NOMO-1 (cell line): ENCODE measurements around the gene HS3ST3B1.

Experiments
- DNase-seq, 2 experiments: peaks; one replicate each; lab custom pipeline; 2025; ENCODE audit not compliant: unreplicated experiment in 2 of 2; lab: John Stamatoyannopoulos, UW

The HS3ST3B1 gene

DNA sequence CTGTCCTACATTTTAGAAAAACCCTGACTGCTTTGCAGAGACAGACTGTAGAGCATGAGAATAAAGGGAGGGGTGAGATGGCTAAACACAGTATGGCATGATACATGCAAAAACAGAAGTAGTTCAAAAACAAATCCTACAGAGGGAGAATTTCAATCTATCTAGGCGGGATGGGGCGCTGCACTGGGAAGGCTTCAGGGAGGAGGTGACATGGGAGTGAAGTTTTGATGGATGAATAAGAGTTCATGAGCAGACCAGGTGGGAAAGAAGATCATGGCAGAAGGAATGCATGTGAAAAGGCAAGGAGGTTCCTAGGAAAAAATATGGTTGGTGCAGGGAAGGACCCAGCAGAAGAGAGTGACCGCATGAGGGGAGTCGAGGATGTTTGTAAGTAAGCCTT is 19.2 kb downstream of the HS3ST3B1 start:
- DNase-seq = no peak

- DNase-seq = no peak
Observed at GRCh38 chr17:14320734-14321475, 20.0 kb downstream of the HS3ST3B1 start.

GRCh38 chr17:14321476-14321949 is 20.6 kb downstream of the HS3ST3B1 start:
- no peak for DNase-seq

- DNase-seq = no peak
Observed at GRCh38 chr17:14321980-14322776, 21.3 kb downstream of the HS3ST3B1 start.

- no peak for DNase-seq
Observed at GRCh38 chr17:14323522-14323981, 22.7 kb downstream of the HS3ST3B1 start.

GRCh38 chr17:14325618-14326167 is 24.8 kb downstream of the HS3ST3B1 start:
- DNase-seq = no peak

- DNase-seq = no peak
Observed at GRCh38 chr17:14329900-14330491, 29.1 kb downstream of the HS3ST3B1 start.

- no peak for DNase-seq
Observed at GRCh38 chr17:14330492-14330962, 29.6 kb downstream of the HS3ST3B1 start.

- no peak for DNase-seq
Observed at GRCh38 chr17:14331225-14331981, 30.5 kb downstream of the HS3ST3B1 start.

DNA sequence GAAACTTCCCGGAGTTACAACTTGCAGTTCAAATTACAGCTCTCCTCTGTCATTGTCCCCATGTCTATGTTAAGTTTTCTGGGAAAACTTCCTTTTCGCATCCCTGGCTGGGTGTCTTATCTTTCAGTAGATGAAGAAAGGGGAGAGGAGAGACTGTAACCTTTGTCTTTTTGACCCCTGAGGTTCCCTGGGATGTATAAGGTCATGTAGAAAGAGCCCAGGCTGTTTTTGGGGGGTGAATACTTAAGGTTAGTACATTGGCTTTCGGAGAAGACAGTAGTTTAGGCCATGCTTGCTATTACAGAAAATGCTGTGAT is 31.1 kb downstream of the HS3ST3B1 start:
- no peak for DNase-seq

DNA sequence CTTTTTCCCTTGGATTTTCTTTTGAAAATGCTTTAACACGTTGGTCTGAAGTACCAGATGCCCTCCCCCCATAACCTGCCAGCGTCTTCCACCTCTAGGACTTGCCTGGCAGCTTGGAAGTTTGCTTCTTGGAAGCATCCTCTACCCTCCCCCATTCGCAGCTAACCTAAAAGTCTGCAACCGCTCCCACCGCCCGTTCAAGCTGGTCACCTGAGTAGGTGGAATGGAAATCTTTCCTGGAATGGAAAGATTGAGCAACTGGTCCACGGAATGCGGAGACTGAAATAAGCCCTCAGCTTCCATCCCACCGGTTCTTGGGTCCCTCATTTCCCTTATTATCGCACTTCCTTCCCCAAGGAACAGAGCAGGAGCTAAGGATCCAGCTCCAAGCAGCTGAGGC is 31.4 kb downstream of the HS3ST3B1 start:
- DNase-seq = no peak

DNA sequence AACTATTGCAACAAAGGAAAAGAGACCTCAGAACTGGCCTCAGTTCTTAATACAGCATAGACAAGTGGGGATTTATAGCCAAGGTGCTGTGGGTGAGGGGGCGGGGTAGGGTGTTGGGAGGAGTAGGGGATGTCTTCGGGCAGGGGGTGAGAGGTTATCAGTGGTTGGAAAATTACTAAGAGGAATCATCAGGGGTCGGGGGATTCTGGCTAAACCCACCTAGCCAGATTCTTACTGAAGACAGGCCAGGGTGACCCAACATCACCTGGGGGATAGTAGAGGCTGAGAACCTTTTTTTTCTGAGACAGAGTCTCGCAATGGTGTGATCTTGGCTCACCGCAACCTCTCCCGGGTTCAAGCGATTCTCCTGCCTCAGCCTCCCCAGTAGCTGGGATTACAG is 32.6 kb downstream of the HS3ST3B1 start:
- DNase-seq = no peak

GRCh38 chr17:14334276-14334840 is 33.5 kb downstream of the HS3ST3B1 start:
- peak in 1 of 2 experiments; percentile 12 for DNase-seq

DNA sequence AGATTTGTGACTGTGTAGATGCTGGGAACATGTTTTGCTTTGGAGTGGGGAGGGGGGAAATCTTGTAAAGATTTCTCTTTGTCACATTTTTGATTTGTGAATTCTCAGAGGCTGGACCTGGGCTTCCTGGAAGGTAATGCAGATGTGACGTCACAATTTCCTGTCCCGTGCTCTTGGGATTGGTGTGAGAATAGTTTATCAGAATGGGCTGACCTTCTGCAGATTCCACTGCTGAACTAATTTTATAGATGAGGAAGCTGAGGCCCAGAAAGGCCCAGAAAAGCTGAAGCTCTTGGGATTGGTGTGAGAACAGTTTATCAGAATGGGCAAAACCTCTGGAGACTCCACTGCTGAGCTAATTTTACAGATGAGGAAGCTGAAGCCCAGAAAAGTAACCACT is 34.0 kb downstream of the HS3ST3B1 start:
- no peak for DNase-seq

DNA sequence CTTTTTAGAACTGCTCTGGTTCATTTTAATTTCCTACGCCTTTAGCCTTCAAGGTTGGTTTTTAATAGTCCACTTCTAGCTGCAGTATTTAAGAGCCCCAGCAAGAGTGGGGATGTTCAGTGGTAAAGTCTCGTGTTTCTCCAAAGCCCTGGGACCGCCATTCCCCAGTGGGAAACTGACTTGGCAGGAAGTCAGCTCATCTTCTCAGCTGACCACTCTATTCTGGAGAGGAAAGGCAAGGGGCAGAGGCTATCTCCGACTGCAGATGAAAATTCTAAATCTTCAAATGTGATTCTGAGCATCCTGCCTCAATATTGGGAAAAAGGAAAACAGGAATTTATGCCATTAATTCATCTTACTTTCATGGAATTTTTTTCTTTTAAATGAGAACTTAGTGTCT is 35.5 kb downstream of the HS3ST3B1 start:
- no peak for DNase-seq

- no peak for DNase-seq
Observed at GRCh38 chr17:14337596-14338079, 36.8 kb downstream of the HS3ST3B1 start.

DNA sequence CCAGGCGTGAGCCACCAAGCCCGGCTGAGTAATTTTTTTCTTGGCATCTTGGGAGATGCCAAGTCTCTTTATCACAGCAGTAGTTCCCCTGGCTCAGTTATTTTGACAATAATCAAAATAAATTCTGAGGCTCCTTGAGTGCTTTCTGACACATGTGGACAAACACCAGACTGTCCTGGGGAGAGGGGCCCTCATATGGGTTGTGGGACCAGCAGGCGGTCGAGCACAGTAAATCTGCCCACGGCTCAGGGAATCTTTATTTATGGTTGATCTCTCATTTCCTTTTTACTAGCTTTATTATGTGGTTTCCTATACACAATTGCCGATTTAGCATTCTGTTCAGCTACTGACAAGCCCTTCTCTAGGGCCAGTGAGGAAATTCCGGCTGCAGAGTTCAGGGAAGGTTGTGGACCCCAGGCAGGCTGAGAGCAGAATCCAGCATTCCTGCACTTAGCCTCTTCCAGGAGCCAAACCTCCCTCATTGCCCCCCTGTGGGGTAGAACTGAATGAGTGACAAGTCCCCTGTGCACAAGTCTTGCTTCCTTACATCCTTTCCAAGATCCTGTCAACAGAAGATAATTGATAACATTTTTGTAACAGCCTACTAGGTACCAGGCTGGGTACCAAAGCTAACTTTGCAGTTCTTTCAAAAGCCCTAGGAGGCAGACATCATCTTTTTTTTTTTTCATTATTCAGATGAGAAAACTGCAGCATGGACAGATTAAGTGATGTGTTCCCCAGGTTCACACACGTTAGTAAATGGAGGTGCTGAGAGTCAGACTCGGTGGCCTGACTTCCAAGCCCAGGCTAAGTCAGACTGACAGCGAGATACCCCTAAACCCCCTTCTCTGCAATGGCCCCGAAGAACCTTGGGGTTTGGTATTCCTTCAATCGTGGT is 40.2 kb downstream of the HS3ST3B1 start:
- peak in 1 of 2 experiments; percentile 1 for DNase-seq

DNA sequence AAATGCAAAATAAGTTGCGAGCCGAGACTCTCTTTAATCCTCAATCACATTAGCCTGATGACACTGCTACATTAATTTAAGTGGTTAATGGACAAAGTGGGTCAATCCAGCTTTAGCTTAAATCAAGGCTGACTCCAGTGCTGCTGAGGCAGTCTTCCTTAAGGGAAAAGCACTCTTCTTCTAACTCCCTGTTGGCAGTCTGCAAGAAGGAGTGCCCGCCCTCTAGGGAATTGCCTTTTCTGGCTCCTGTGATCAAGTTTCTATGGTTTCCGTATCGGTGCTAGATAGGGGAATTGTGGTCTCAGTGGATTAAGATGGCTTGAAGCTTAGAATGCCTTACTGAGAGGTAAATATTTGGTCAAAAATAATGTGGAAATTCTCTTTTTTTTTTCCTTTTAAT is 41.0 kb downstream of the HS3ST3B1 start:
- DNase-seq = no peak

GRCh38 chr17:14346801-14347200 is 45.9 kb downstream of the HS3ST3B1 start:
- DNase-seq = no peak
